CD1c-positive myeloid dendritic cell (primary cell): Measurements from ENCODE around the gene FOXQ1.

ENCODE experiments used
- DNase-seq: peaks from one replicate; pipeline ENCODE4 v3.0.0-alpha.2; 2016; ENCODE audit errors: extremely low spot score

FOXQ1 gene, protein sequence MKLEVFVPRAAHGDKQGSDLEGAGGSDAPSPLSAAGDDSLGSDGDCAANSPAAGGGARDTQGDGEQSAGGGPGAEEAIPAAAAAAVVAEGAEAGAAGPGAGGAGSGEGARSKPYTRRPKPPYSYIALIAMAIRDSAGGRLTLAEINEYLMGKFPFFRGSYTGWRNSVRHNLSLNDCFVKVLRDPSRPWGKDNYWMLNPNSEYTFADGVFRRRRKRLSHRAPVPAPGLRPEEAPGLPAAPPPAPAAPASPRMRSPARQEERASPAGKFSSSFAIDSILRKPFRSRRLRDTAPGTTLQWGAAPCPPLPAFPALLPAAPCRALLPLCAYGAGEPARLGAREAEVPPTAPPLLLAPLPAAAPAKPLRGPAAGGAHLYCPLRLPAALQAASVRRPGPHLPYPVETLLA

DNA sequence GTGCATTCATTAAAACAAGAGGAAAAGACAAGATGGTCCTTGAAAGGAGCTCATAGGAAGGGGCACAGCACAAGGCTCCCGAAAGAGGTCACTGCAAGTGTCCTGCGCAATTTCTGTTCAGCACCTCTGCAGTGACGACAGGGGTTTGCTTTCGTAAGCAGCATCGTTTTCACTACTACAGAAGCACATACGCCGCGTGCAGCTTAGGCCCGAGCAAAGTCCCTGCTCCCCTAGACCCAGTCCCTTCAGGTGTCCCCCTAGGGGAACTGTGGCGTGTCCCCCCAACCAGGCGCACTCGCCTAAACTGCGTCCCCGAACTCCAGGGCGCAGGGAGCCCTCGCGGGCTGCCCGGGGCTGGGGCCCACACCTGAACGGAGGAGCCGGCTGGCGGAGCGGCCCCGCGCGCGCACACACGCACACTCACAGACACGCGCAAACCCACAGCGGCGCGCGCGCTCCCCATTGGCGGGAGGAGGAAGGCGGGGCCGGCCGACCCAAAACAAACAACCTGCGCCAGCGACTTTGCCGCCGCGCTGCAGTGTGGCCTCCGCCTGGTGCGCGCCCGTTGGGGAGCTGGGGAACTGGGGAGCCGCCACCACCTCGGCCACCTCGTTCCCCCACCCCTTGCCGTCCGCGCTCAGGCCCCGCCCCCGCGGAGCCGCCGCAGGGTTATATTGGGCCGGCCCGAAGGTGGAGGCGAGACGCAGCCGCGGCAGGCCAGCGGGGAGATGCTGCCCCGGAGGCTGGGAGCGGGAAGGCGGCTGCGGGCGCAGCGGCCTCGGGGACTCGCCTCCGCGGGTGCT, at the start of gene FOXQ1:
Gene FOXQ1 (plus strand): TSS at position 699 of the 803 bp plus-strand sequence. CDS start 607 bp downstream, outside the sequence.
- peak; percentile 83 for DNase-seq

DNA sequence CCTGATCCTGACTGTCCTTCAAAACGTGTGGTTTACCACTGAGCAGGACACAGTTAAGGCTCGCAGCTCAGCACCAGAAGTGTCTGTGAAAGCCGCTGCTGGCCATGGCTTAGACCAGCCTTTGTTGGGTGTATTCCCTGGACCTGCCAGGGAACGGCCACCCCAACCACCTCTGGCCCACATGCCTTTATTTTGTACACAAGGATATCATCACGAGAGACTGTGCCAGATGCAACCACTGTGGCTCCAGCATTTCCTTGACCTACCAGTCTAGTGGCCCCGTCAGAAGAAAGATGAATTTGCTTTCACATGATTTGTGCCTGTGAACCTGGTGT, 49.2 kb upstream of the FOXQ1 start:
- no peak for DNase-seq

DNA sequence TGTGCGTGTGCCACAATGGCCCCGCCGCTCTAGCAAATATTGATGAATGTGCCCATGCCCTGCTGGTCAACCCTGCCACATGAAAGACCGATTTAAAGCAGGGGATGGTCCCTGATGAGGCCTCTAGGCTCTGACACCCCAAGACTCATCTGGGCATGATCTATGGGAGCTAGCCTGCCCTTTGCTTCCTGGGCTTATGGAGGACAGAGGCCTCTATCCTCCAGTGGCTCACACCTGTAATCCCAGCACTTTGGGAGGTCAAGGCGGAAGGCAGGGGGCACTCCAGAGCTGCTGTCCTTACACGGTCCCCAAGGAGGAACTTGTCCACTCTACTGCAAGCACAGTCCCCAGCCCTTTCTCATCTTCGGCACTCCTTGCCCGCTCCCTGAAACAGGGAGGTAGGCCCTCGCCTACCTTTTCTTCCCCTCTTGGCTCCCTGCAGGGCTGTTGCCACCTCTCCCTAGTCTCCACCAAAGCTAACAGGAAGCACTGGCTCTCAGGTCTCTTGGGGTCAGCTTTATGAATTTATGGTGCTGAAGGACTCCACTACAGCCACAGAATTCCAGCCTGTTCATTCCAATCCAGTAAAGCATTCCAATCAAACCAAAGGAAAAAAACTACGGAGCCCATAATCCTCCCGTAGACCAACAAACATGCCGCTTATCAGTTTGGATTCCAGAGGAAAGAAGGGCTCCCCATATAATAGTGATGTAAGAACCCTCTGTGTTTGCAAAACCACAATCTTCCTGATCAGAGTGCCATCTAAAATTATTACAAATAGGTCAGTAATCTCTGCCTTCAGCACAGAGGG, 48.7 kb upstream of the FOXQ1 start:
- DNase-seq = peak; percentile 57

DNA sequence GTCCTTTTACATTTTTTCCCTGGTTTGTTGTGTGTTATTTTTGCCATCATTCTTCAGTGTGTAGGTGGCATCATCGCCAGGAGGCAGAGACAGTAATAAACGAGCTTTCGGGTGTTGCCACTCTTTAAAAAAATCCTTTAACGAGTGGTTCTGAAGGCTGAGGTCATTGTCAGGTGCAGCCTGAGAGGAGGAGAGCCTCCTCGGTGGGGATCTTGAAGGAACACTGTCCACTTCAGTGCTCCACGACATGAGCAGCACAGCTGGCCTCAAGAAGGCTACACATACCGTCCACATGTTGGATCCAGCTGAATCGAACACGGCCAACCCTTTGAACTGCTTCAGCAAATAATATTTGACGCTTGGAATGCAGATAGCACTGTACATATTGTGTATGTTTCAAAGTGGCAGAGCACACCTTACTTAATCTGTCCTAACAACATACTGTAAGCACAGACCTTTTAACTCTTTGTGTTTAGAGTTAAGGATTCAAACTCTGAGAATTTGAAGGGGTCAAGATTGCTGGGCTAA, 48.0 kb upstream of the FOXQ1 start:
- no peak for DNase-seq

DNA sequence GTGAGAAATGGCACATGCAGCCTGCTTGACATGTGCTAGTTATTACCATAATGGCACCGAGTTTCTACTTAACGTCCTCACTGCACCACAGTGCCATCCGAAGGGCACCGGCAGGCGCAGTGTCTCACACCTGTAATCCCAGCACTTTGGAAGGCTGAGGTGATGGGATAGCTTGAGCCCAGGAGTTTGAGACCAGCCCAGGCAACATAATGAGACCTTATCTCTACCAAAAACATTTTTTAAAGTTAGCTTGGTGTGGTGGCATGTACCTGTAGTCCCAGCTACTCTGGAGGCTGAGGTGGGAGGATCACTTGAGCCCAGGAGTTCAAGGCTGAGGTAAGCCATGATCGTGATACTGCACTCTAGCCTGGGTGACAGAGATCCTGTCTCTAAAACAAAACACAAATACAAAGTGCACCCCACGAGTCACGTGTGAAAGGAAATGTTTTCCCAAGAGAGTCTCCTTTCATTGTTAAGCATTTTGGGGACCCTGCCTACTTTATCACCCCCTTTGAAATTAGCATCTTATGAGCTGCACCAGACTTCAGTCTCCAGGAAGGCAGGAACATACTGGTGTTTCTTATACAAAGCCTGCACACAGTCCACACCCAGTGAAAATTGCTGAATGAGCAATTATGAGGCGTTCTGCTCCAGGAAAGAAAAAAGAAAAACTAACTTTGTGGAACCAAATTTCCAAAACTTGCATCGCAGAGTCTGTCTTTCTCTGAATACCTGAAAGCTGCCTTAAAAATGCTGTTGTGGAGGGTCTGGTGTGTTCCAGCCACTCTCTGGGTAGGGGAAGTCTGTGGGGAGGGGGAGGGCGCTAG, 47.1 kb upstream of the FOXQ1 start:
- no peak for DNase-seq

DNA sequence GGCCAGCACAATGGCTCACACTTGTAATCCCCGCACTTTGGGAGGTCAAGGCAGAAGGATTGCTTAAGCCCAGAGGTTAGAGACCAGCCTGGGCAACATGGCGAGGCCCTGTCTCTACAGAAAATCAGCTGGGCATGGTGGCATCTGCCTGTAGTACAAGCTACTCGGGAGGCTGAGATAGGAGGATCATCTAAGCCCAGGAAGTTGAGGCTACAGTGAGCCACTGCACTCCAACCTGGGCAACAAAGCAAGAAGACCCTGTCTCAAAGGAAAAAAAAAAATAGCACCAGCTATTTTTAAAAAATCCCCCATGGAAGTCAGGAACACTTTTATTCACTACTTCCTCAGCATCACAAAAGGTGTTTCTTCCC, 45.2 kb upstream of the FOXQ1 start:
- no peak for DNase-seq

DNA sequence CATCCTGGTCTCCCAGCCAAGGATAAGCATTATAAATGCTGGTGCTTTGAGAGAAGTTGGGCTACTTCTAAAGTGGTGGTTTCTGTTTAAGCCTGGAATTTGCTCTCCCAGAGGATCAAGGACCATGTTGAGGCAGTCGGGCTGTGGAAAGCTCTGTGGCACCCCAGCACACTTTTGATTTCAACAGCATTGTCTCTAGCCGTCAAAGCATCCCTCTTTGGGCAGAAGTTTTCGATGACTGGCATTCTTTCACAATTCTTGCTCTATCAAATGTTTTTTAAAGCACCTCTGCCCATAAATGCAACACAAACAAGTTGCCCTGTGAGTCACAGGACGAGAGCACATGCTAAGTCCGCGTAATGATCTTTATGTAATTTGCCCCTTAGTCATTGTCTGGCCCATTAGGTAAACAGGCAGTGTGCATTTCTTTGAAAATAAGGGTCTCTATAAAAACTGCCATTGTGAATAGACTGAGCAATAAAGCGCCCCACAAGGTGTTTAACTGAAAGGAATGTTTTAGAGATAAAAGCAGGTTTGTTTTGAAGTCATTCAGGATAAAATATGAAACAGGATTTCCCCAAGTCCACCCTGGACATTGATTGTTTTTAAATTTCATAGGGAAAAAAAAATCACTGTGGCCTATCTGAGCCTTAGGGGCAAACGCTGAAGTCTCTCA, 44.7 kb upstream of the FOXQ1 start:
- DNase-seq = no peak

DNA sequence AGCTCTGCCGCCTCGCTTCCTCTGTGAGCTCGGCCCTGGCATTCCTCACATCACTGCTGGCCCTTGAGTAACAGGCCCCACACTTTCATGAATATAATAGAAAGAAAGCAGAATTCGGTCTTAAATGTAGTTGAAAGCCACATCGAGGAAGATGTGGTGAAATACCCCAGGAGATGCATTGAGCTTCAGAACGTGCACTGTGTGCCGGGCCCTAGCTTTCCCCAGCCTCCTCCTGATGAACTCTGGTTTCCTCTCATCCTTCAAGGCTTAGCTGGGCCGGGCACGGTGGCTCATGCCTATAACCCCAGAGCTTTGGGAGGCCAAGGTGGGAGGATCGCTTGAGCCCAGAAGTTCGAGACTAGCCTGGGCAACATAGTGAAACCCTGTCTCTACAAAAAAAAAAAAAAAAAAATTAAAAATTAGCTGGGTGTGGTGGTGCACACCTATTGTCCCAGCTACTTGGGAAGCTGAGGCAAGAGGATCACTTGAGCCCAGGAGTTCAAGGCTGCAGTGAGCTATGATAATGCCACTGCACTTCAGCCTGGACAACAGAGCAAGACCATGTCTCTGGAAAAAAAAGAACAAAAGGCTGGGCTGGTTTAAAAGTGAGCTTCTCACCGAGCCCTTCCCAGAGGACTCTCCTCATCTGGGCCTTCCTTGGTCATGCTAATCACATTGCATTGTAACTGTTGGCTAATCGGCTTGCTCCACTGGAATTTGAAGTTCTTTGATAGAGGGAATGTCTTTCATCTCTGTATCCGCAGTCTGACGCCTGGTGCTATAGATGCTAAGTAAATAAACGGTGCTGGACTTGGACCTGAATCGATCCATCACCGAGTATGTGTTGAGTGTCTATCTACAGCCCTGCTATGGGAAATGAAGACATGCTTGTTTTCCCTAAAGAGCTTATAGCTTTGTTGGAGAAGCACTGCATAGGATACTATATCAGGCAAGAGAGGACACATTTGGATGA, 43.8 kb upstream of the FOXQ1 start:
- DNase-seq = no peak

DNA sequence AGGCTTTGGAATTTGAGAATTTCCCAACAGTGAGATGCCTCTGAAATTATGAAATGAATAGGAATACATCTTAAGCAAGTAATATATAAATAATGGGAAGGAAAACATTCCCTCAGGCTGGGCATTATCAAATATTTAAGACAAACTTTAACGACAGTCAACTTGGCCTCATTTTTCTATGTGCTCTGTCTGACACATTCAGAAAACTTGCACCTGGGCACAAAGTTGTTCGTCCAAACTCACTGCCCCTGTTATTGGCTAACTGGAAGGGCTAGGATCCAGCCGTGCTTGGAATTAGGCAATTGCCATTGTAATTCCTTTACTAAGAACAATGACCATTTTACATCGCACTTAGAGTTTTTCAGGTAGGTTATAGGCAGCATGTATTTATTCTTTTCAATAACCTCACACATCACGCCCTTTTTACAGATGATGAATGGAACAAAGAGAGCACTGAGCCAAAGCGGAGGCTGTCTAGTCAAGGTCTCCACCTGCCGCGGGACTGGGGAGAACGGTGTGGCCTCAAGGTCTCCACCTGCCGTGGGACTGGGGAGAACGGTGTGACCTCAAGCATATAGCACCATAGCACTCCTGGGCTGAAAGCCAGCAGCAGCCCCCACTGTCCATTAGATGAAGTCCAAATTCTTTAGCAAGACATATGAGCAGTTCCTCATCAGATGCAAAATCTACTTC, 40.7 kb upstream of the FOXQ1 start:
- no peak for DNase-seq

DNA sequence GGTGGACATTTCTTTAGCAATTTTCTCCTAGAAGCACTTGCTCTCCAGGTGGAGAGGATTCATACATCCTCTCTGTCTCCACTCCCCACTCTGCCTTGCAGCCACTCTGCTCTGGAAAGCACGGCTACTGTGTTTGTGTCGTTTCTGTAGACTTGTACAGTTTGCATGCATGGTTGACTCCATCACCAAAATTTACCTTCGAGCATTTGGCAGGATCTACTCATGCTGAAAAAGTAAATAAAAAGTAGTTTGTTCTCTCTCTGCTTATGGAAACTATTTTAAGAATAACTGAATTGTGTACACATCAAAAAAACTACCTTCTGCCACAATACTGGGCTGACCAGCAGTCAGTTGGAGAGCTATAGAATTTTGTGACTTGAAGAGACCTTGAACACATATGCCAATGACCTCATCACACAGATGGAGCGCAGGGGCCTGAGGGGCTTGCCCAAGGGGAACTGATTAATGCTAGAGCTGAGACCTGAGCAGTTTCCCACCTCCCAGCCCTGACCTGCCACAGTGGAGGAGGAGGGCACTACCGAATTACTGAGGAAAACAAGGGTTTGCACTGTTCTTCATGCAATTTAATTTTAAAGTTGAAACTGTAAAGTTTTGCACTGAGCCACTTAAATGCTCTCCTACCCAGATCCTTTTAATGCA, 33.7 kb upstream of the FOXQ1 start:
- DNase-seq = no peak

DNA sequence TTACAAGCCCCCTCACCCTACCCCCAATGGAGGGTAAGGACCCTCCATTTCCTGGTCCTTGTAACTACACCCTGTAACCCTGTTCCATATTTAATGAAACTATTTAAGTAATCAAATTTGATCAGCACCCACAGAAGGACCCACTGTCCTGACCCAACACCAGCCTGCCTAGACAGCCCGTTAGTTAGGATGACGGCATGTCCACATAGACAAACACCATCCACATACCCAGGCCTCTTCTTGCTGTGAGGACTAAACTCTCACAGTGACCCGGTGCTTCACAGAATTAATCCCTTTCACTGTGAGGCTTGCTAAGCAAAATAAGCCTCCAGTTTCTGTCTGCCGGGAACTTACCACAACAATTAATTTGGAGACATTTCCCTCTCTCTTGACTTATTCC, 32.8 kb upstream of the FOXQ1 start:
- no peak for DNase-seq

DNA sequence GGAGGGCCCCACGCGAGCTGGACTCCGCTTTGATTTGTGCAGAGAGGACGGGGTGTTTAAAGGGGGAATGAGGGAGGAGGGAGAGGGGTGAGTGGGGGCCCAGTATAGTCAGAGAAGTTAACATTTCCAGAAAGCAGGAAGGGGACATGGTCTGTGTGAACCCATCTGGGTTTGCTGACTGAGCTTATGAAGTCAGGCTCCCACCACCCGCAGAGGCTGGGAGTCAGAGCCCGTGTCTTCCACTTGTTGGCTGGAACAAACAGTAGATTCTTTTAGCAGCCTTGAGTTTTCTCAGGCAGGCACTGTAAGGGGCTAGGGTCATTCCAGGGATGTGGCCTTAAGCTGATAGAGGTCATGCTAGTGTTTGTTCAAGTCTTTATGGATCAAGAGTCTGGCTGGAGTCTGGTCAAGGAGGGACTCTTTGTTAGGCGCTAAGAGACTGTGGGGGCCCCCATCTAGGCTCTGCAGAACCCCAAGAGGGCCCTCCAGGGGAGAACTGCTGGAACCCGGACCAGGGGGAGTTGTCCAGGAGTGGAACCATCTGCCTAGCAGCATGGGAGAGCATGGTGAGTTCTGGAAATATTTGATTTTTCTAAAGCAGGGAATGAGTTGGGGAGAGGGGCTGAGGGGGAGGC, 31.1 kb upstream of the FOXQ1 start:
- DNase-seq = no peak

DNA sequence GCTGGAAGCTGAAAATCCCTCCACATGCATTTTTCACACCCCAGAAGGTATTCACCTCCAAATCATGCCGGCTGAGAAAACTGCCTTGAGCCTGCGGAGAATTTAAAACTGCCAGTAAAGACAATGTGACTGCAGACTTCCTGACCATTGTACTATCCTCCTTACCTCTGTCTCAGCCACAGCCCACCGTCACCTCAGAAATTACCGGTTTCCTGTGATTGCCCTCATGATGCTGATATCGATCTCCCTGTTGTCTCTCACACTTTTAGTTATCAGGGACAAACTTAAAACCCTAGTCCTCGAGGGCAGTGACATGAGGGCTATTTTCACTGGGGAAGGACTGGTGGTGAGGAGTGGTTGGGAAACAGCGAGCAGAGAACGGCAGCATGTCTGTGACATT, 30.2 kb upstream of the FOXQ1 start:
- no peak for DNase-seq

DNA sequence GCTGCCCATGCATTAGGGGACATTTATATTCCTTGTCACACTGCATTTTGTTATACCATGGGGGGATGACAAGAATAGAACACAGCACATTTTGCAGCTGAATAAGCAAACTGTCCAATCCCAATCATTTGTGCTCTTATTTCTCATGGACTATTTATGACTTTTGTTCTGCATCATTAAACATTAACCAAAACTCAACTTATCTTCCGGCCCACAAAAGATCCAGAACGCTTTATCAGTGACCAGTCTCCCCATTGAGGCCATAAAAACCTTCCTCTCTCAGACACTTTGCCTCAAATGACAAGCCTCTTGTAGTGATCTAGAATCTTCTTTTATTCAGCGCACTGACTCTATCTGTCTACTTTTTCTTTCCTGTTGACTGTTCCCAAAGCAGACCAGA, 28.4 kb upstream of the FOXQ1 start:
- DNase-seq = no peak

DNA sequence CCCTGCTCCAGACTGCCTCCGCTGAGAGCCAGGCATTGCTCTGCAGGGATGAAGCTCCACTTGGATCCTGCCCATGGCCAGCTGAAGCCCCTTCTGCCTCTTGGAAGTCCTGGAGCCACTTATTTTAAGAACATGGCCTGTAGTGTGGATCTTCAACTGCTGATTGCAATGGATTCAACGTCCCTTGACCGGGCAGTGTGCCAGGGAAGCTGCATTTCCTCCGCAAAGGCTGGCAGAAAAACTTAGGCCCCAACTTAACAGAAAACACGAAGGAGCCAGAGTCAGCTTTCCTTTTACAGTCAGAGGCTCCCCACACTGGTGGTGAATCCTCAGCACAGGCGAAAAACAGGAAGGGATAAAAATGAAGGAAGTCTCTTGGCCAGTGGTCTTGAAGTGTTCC, 26.3 kb upstream of the FOXQ1 start:
- DNase-seq = peak; percentile 55

DNA sequence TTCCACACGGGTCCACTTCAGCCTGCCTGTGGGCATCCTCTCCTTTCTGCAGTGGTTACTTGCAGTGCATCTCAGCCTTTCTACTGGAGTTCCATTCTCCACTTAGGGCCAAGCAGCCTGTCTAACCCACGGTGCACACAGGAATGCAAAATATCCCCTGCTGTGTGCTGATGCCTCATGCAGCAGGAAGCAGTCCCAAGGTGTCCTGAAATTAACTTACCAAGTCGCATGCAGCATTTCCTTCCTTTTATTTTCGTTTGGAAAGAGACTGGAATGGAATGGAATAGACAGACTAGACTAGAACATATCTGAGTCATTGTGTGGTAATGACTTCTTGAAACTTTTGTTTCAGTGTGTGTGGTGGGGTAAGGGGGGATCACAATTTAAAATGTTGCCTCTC, 25.9 kb upstream of the FOXQ1 start:
- peak; percentile 56 for DNase-seq

DNA sequence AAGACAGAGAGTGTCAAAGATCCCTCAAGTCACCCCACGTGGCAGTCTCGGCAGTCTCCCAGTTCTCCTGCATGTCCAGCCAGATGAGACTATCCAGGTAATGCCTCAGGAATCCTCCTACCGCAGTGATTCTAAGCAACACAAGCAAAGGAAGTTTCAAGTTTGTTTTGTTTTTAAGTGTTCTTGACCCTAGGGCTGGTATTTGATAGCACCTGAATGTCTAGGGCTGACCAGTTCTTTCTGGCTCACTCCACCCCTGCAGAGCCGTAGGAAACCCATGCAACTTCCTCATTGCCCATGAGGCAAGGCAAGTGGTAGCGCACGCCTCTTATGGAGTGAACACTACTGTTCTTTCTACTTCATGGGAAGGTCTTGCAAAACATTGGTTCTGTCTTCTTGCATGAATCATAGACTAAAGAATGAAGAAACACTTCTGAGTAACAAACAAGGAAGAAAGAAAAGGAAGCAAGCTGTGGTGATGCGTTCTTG, 24.8 kb upstream of the FOXQ1 start:
- DNase-seq = peak; percentile 95

DNA sequence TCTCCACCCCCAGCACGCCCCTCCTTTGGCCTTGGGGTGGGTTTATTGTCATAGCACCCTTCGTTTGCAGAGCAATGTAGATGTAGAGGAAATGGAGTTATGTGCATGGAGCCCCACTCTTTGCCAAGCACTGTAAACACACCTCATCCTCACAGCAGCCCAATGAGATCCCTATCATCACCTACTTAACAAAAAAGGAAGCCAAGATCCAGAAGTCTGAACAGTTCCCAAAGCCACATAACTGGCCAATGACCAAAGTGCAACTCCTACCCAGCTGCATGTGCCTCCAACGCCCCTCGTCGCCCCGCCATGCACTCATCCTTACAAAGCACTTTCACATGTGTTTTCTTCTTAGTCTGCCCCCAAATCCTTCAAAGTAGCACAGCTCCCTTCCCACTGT, 21.8 kb upstream of the FOXQ1 start:
- no peak for DNase-seq
